Right renal pelvis (tissue), 4 donors: ENCODE measurements around the gene IRX6. TPM values are rescaled to one million over a fixed set of nuclear protein-coding genes. Genes with fewer than 3 reads are reported as not detected.

ENCODE experiments used
- DNase-seq, 4 donors: peaks; one replicate each; pipeline ENCODE4 v3.0.0-alpha.2; 2013; ENCODE audit warnings: low read depth in 4 of 4, low spot score in 3 of 4, missing footprints in 1 of 4
- polyA plus RNA-seq, 4 donors: library from polyadenylated mRNA; unstranded; fragments of 120-200 nt; gene quantifications; one replicate each; pipeline ENCODE4 v1.2.1, GENCODE V29; 2013; ENCODE audit not compliant: insufficient read length in 4 of 4

The IRX6 gene
- polyA plus RNA-seq, 4 donors: 5.0 to 8.2 (median 5.6) TPM

GRCh38 chr16:55359946-55360345 is 35.9 kb downstream of the IRX6 start:
- no peak for DNase-seq

DNA sequence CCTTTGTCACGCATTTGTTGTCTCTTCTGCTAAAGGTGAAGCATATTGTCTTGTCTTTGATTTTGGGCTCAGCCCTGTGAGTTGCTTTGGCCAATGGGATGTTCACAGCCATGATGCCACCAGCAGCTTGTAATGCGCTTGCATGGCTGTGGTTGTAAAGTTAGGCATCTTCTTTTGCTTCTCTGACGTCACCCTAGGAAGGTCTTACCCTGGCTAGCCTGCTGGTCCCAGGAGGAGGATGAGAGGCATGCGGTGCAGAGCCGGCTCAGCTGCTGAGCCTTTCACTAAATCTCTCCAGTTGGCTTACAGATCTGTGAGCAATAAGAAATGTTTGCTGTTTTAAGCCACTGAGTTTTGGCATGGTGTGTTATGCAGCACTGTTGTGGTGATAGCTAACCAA is 40.8 kb downstream of the IRX6 start:
- DNase-seq: no peak

DNA sequence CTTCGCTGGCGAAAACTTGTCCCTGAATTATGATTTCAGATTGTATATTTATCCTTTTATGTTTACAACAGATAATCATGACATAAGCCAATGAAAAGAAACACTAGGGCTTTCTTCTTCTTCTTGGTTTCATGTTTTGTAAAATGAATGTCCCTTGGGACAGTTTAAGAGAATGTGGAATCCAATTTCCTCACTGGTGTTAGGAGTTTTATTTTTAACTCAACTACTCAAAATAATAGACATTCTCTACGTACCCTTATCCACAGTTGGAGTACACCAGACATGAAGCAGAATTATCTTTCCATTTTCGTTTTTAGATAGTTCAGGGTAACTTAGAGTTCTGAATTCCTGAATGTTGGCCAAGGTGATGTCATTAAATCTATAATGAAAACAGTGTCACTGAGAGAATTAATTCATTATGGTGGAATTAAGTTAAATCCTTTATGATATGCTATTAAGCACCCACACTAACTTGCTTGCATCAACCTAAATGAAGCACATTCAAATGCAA is 43.4 kb downstream of the IRX6 start:
- no peak for DNase-seq

GRCh38 chr16:55367866-55368603 is 44.0 kb downstream of the IRX6 start:
- no peak for DNase-seq

- no peak for DNase-seq
These were observed 45.1 kb downstream of the IRX6 start for GRCh38 chr16:55369151-55369550.

DNA sequence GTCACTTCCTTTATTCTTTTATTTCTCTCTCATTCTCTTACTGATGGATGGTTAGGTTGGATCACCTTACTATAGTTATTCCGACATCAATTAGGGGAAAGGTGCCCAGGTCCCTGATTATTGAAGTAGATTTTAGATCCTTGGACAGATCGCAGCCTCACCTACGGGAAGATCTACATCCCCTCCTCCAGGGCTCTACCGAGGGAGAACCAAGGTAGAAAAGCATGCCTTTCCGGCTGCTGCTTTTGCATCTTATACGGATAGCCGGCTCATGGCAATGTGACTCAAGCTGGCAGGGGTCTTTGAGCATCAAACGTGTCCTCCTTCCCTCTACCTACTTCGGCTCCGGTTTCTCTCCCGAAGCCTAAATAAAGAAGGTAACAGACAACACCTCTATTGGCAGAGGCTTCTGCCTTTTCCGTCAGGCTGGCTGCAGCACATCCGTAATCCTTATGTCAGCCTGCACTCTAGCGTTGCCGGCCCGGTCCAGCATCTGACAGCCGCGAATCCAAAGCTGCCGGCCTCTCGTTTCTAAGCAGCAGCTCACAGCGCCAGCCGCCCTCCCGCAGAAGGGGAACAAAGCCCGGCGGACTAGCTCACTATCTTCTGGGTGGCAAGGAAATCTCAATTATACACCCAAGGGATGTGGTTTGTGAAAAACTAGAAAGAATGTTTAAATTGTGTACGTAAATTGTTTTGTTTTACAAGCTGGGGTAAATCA is 46.9 kb downstream of the IRX6 start:
- peak; percentile 26 to 44 (median 41) for DNase-seq

- no peak for DNase-seq
These were observed 48.9 kb downstream of the IRX6 start for GRCh38 chr16:55372792-55373488.

DNA sequence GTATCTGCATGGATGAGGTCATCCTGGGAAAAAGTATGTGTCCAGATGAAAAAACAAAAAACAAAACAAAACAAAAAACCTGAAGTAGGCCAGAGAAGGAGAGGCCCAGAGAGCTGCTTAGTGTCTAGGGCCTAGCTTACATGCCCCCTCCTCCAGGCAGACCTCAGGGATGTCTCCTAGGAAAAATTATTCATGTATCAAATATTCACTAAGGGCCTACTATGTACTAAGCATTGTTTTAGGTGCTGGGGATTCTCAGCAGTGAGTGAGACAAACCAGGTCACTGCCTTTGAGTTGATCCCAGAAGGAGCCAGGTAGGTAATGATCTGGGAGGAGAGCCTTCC is 49.5 kb downstream of the IRX6 start:
- no peak for DNase-seq

DNA sequence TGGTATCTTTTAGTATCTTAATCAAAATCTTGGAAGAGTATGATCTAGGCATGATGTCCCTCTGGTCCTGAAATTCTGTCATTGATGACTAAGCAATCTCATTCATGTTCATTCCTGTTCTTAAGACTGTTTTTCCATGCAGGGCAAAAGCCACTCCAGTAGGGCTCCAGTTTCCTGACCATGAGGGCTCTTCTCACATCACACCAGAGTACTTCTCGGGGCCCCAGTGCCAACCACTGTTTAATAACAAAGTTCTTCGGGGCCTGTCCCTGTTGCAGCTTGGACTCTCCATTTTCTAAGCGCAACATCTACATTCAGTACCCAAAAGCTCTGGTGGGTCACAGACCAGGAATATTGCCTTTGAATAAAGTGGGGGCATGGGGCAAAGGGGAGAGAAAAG is 52.0 kb downstream of the IRX6 start:
- no peak for DNase-seq

- DNase-seq: no peak
These were observed 52.7 kb downstream of the IRX6 start for GRCh38 chr16:55376567-55377167.

DNA sequence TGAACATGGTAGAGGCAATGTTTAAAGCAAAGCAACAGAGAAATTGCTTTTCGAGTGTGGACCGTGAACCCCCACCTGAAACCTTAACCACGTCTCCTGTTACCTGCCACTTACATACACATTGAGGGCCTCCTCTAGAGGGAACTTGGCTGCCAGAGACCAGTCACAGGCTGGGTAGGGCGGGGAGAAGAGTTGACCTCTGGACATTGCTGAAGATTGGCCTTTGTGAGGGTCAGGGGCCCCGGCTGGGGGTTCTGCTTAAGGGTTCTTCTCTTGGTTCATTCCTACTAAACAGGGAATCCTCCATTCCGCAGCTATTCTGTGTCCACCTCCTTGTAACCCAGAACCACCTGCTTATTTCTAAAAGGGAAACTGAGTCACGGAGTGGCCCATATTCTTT is 53.8 kb downstream of the IRX6 start:
- DNase-seq: no peak

GRCh38 chr16:55378616-55379015 is 54.6 kb downstream of the IRX6 start:
- no peak for DNase-seq

GRCh38 chr16:55379371-55379770 is 55.4 kb downstream of the IRX6 start:
- DNase-seq: no peak

GRCh38 chr16:55379876-55380390 is 55.9 kb downstream of the IRX6 start:
- no peak for DNase-seq

Other genes with a start within 250 kb of the IRX6 start
- gene MMP2, start 155.0 kb downstream of the IRX6 start, polyA plus RNA-seq: 100 to 1,000 TPM; 269 to 351 (median 331) TPM
- gene LPCAT2, start 184.9 kb downstream of the IRX6 start, polyA plus RNA-seq: 10 to 100 TPM in 1 of 4 donors, 1 to 10 TPM in 3; 9.4 to 10.5 (median 9.7) TPM
- gene CAPNS2, start 242.5 kb downstream of the IRX6 start, polyA plus RNA-seq: under 1 TPM in 1 of 4 donors, not detected in 3; 0.21 TPM